HUES6 (cell line): ENCODE measurements around the gene LANCL3.
"Not testable (repeated sequence)": the region's sequence is repeated elsewhere in the genome, so short reads cannot be mapped to it uniquely, and the experiment has no call there.

Experiments used
- H3K27ac ChIP-seq: 2 replicates; pipeline ENCODE4 v1.7.0; 2013; ENCODE audit warnings: low read depth, mild to moderate bottlenecking, low read length, inconsistent platforms
- H3K27me3 ChIP-seq: 2 replicates; pipeline ENCODE4 v1.6.1; 2013; ENCODE audit warnings: low read length; ENCODE audit not compliant: control insufficient read depth, insufficient read depth
- H3K36me3 ChIP-seq: 2 replicates; pipeline ENCODE4 v1.6.1; 2013; ENCODE audit warnings: low read length; ENCODE audit not compliant: control insufficient read depth, insufficient read depth
- H3K4me1 ChIP-seq: 2 replicates; pipeline ENCODE4 v1.6.1; 2013; ENCODE audit warnings: low read length; ENCODE audit not compliant: control insufficient read depth, insufficient read depth
- H3K4me3 ChIP-seq: 2 replicates; pipeline ENCODE4 v1.5.1; 2013; ENCODE audit warnings: low read depth, low read length
- H3K9ac ChIP-seq: one replicate; pipeline ENCODE4 v1.6.1; 2013; ENCODE audit warnings: mild to moderate bottlenecking, low read length
- H3K9me3 ChIP-seq: 2 replicates; pipeline ENCODE4 v1.6.1; 2013; ENCODE audit warnings: low read depth, low read length; ENCODE audit not compliant: control insufficient read depth, insufficient read depth

LANCL3 gene

GRCh38 chrX:37572108-37572587 is 687 bp downstream of the LANCL3 start:
- H3K4me3 ChIP-seq, result peak overlapping the region; percentile 40
- H3K27ac ChIP-seq, H3K9ac ChIP-seq, H3K36me3 ChIP-seq, H3K9me3 ChIP-seq: not testable (repeated sequence)
- H3K27me3 ChIP-seq, result peaks cover 17% of the 10 kb centered on the region
- peaks cover 24% of the 10 kb centered on the region for H3K4me1 ChIP-seq

GRCh38 chrX:37573121-37573520 is 1.7 kb downstream of the LANCL3 start:
- not testable (repeated sequence) for H3K4me3 ChIP-seq, H3K9me3 ChIP-seq, H3K27ac ChIP-seq, H3K9ac ChIP-seq, H3K36me3 ChIP-seq
- Histone ChIP-seq H3K27me3 (peaks cover 17% of the 10 kb centered on the region), H3K4me1 (peaks cover 30% of the 10 kb centered on the region)

- Histone ChIP-seq H3K9ac (no peak overlapping the region), H3K9me3 (no peaks in the 10 kb centered on the region), H3K27ac (no peak overlapping the region), H3K27me3 (no peaks in the 10 kb centered on the region), H3K4me1 (peaks cover 35% of the 10 kb centered on the region), H3K4me3 (no peak overlapping the region), H3K36me3 (no peaks in the 10 kb centered on the region)
These were observed 6.6 kb downstream of the LANCL3 start for GRCh38 chrX:37578045-37578444.

- H3K27ac ChIP-seq, result no peak overlapping the region
- H3K4me3 ChIP-seq, result no peak overlapping the region
- H3K36me3 ChIP-seq, result no peaks in the 10 kb centered on the region
- no peaks in the 10 kb centered on the region for H3K9me3 ChIP-seq
- H3K9ac ChIP-seq, result no peak overlapping the region
- H3K4me1 ChIP-seq, result peaks cover 23% of the 10 kb centered on the region
- no peaks in the 10 kb centered on the region for H3K27me3 ChIP-seq
These were observed 8.6 kb downstream of the LANCL3 start for GRCh38 chrX:37580080-37580479.

GRCh38 chrX:37587337-37587736 is 15.9 kb downstream of the LANCL3 start:
- peaks cover 14% of the 10 kb centered on the region for H3K9me3 ChIP-seq
- not testable (repeated sequence) for H3K27ac ChIP-seq, H3K36me3 ChIP-seq, H3K4me1 ChIP-seq, H3K9ac ChIP-seq, H3K4me3 ChIP-seq, H3K27me3 ChIP-seq

- Histone ChIP-seq H3K36me3 (no peaks in the 10 kb centered on the region), H3K4me1 (no peaks in the 10 kb centered on the region), H3K9ac (no peak overlapping the region), H3K27ac (no peak overlapping the region), H3K9me3 (peaks cover 14% of the 10 kb centered on the region), H3K27me3 (no peaks in the 10 kb centered on the region; the same call in 1 of the 2 replicates), H3K4me3 (no peak overlapping the region)
These were observed 18.6 kb downstream of the LANCL3 start for GRCh38 chrX:37590047-37590446.

GRCh38 chrX:37594755-37595382 is 23.4 kb downstream of the LANCL3 start:
- Histone ChIP-seq H3K4me3 (no peak overlapping the region), H3K9ac (no peak overlapping the region), H3K9me3 (no peaks in the 10 kb centered on the region)

GRCh38 chrX:37599729-37600128 is 28.3 kb downstream of the LANCL3 start:
- Histone ChIP-seq H3K4me1 (no peaks in the 10 kb centered on the region), H3K27ac (no peak overlapping the region), H3K27me3 (no peaks in the 10 kb centered on the region; the same call in 1 of the 2 replicates), H3K9ac (no peak overlapping the region), H3K9me3 (no peaks in the 10 kb centered on the region), H3K36me3 (no peaks in the 10 kb centered on the region), H3K4me3 (no peak overlapping the region)

More at GRCh38 chrX:37594755-37595382, 23.4 kb downstream of the LANCL3 start:
- no peaks in the 10 kb centered on the region; the same call in 1 of the 2 replicates for H3K27me3 ChIP-seq
- no peaks in the 10 kb centered on the region for H3K4me1 ChIP-seq
- H3K36me3 ChIP-seq, result no peaks in the 10 kb centered on the region
- no peak overlapping the region for H3K27ac ChIP-seq

- Histone ChIP-seq H3K27ac (no peak overlapping the region), H3K27me3 (no peaks in the 10 kb centered on the region; the same call in 1 of the 2 replicates), H3K9ac (no peak overlapping the region), H3K9me3 (no peaks in the 10 kb centered on the region), H3K4me3 (no peak overlapping the region), H3K4me1 (peaks cover 13% of the 10 kb centered on the region; the same call in 1 of the 2 replicates), H3K36me3 (no peaks in the 10 kb centered on the region)
These were observed 32.5 kb downstream of the LANCL3 start for GRCh38 chrX:37603938-37604409.

GRCh38 chrX:37607243-37607642 is 35.8 kb downstream of the LANCL3 start:
- no peaks in the 10 kb centered on the region for H3K36me3 ChIP-seq
- H3K4me1 ChIP-seq, result peaks cover 15% of the 10 kb centered on the region; the same call in 1 of the 2 replicates
- no peak overlapping the region for H3K27ac ChIP-seq
- no peak overlapping the region for H3K4me3 ChIP-seq
- H3K27me3 ChIP-seq, result no peaks in the 10 kb centered on the region; the same call in 1 of the 2 replicates
- H3K9ac ChIP-seq, result no peak overlapping the region
- no peaks in the 10 kb centered on the region for H3K9me3 ChIP-seq

- Histone ChIP-seq H3K27ac (no peak overlapping the region), H3K4me1 (peaks cover 15% of the 10 kb centered on the region; the same call in 1 of the 2 replicates), H3K9ac (no peak overlapping the region), H3K36me3 (no peaks in the 10 kb centered on the region), H3K4me3 (no peak overlapping the region), H3K27me3 (no peaks in the 10 kb centered on the region; the same call in 1 of the 2 replicates), H3K9me3 (no peaks in the 10 kb centered on the region)
These were observed 36.7 kb downstream of the LANCL3 start for GRCh38 chrX:37608156-37608555.
